Chondrocyte (in vitro differentiated cells): ENCODE data around the gene SRGAP1. TPM values are rescaled to one million over a fixed set of nuclear protein-coding genes. Genes with fewer than 3 reads are reported as not detected.
"Not testable (repeated sequence)": the region's sequence is repeated elsewhere in the genome, so short reads cannot be mapped to it uniquely, and the experiment has no call there.

Experiments
- DNase-seq: peaks from one replicate; pipeline ENCODE4 v3.0.0; 2021; ENCODE audit warnings: mixed read lengths, low spot score
- H3K27ac Mint-ChIP-seq: one replicate; pipeline ENCODE4 v1.8.0; 2021; ENCODE audit warnings: mild to moderate bottlenecking, moderate library complexity, mixed read lengths; ENCODE audit not compliant: unreplicated experiment
- H3K27me3 Mint-ChIP-seq: 2 replicates; pipeline ENCODE4 v1.8.0; 2021; ENCODE audit warnings: low read depth, mixed read lengths
- H3K36me3 Mint-ChIP-seq: 2 replicates; pipeline ENCODE4 v1.8.0; 2021; ENCODE audit warnings: low read depth, mixed read lengths
- H3K4me1 Mint-ChIP-seq: 2 replicates; pipeline ENCODE4 v1.8.0; 2021; ENCODE audit warnings: low read depth, mild to moderate bottlenecking, mixed read lengths
- H3K4me3 Mint-ChIP-seq: one replicate; pipeline ENCODE4 v1.8.0; 2021; ENCODE audit warnings: mild to moderate bottlenecking, moderate library complexity, mixed read lengths; ENCODE audit not compliant: unreplicated experiment
- H3K9me3 Mint-ChIP-seq: 2 replicates; pipeline ENCODE4 v1.8.0; 2021; ENCODE audit warnings: low read depth, mixed read lengths
- CTCF ChIP-seq: fragments of 200-600 bp; sonication (generic); IDR thresholded peaks from 2 replicates; pipeline ENCODE4 v1.5.0; 2021; ENCODE audit warnings: antibody characterized with exemption, mild to moderate bottlenecking, moderate library complexity
- total RNA-seq: library from RNA; stranded (reverse); gene quantifications from 3 replicates; pipeline ENCODE4 v1.2.1, GENCODE V29; 2021

Gene SRGAP1
- total RNA-seq, 1 donor from 2014 or later: 13.2 TPM

GRCh38 chr12:64064706-64065105 is 220.2 kb downstream of the SRGAP1 start:
- Mint-ChIP-seq H3K4me1 (peaks cover 12% of the 10 kb centered on the region), H3K27me3 (no peaks in the 10 kb centered on the region), H3K4me3 (no peak overlapping the region), H3K27ac (no peak overlapping the region), H3K9me3 (no peaks in the 10 kb centered on the region), H3K36me3 (peaks cover 10% of the 10 kb centered on the region)
- no peak for TF ChIP-seq CTCF
- DNase-seq: no peak

GRCh38 chr12:64065881-64066451 is 221.5 kb downstream of the SRGAP1 start:
- no peaks in the 10 kb centered on the region for H3K27me3 Mint-ChIP-seq
- peaks cover 10% of the 10 kb centered on the region for H3K36me3 Mint-ChIP-seq
- peaks cover 12% of the 10 kb centered on the region for H3K4me1 Mint-ChIP-seq
- no peak overlapping the region for H3K27ac Mint-ChIP-seq
- no peak for TF ChIP-seq CTCF
- no peaks in the 10 kb centered on the region for H3K9me3 Mint-ChIP-seq
- no peak for DNase-seq
- H3K4me3 Mint-ChIP-seq: no peak overlapping the region

- Mint-ChIP-seq H3K4me3 (no peak overlapping the region), H3K4me1 (peaks cover 12% of the 10 kb centered on the region), H3K27ac (no peak overlapping the region), H3K27me3 (no peaks in the 10 kb centered on the region), H3K9me3 (no peaks in the 10 kb centered on the region), H3K36me3 (peaks cover 10% of the 10 kb centered on the region)
- TF ChIP-seq CTCF: no peak
- DNase-seq: no peak
Observed at GRCh38 chr12:64066776-64067175, 222.3 kb downstream of the SRGAP1 start.

- Mint-ChIP-seq H3K36me3 (peaks cover 15% of the 10 kb centered on the region), H3K27ac (no peak overlapping the region), H3K4me3 (no peak overlapping the region), H3K4me1 (peaks cover 12% of the 10 kb centered on the region), H3K27me3 (no peaks in the 10 kb centered on the region), H3K9me3 (no peaks in the 10 kb centered on the region)
- no peak for DNase-seq
- no peak for TF ChIP-seq CTCF
Observed at GRCh38 chr12:64070454-64070853, 226.0 kb downstream of the SRGAP1 start.

GRCh38 chr12:64072916-64073575 is 228.5 kb downstream of the SRGAP1 start:
- Mint-ChIP-seq H3K4me3 (no peak overlapping the region), H3K27me3 (no peaks in the 10 kb centered on the region), H3K4me1 (no peaks in the 10 kb centered on the region), H3K9me3 (no peaks in the 10 kb centered on the region), H3K27ac (no peak overlapping the region), H3K36me3 (peaks cover 17% of the 10 kb centered on the region)
- no peak for TF ChIP-seq CTCF
- no peak for DNase-seq

- not testable (repeated sequence) for H3K4me1 Mint-ChIP-seq, DNase-seq, H3K4me3 Mint-ChIP-seq, H3K27ac Mint-ChIP-seq, H3K27me3 Mint-ChIP-seq, H3K9me3 Mint-ChIP-seq
- peaks cover 27% of the 10 kb centered on the region for H3K36me3 Mint-ChIP-seq
Observed at GRCh38 chr12:64076565-64076964, 232.1 kb downstream of the SRGAP1 start.
